ENCODE measurements around the gene GLTP.
"Not testable (repeated sequence)": the region's sequence is repeated elsewhere in the genome, so short reads cannot be mapped to it uniquely, and the experiment has no call there.

The GLTP gene

GRCh38 chr12:109899783-109900751 lies 19.7 kb upstream of the GLTP start, which contains the start of gene TCHP:
Gene TCHP (plus strand): TSS chr12:109900274. CDS start chr12:109903027, 2,753 bp downstream.
- no peaks in the 10 kb centered on the region for H3K27me3 ChIP-seq (replicated peaks; ENCODE audit: insufficient read depth, low read length)

GRCh38 chr12:109899345-109899744 lies 19.0 kb upstream of the GLTP start:
- peaks cover 29% of the 10 kb centered on the region for H3K79me2 ChIP-seq (ENCODE audit: low read length)
- H3K9me2 ChIP-seq (replicated peaks; ENCODE audit: insufficient read depth, low read length); H3K27me3 ChIP-seq (replicated peaks; ENCODE audit: insufficient read depth, low read length); H4K20me1 ChIP-seq (ENCODE audit: insufficient read depth, low read length); DNase-seq; H3F3A ChIP-seq (ENCODE audit: insufficient read depth, low read length); H3K36me3 ChIP-seq (replicated peaks; ENCODE audit: insufficient read depth, low read length); H3K27ac ChIP-seq (ENCODE audit: low read length); H3K4me1 ChIP-seq (ENCODE audit: low read length); H3K9me3 ChIP-seq (replicated peaks; ENCODE audit: insufficient read depth, low read length): not testable (repeated sequence)
- peak overlapping the region; percentile 67 for H2AFZ ChIP-seq (ENCODE audit: low read length)
- H3K4me2 ChIP-seq (ENCODE audit: low read depth, low read length): peak overlapping the region; percentile 74; the same call in 1 of the 2 replicates
- H3K9ac ChIP-seq (ENCODE audit: low read length): peak overlapping the region; percentile 84; the same call in 1 of the 2 replicates
- peak overlapping the region; percentile 81 for H3K4me3 ChIP-seq (ENCODE audit: low read length)

More at GRCh38 chr12:109899783-109900751, 19.7 kb upstream of the GLTP start, which contains the start of gene TCHP:
- H3K9me3 ChIP-seq (replicated peaks; ENCODE audit: insufficient read depth, low read length): no peaks in the 10 kb centered on the region
- H3K9ac ChIP-seq (ENCODE audit: low read length): peak within 1 kb of the TSS; percentile 84
- no peaks in the 10 kb centered on the region for H3K9me2 ChIP-seq (replicated peaks; ENCODE audit: insufficient read depth, low read length)
- H3K36me3 ChIP-seq (replicated peaks; ENCODE audit: insufficient read depth, low read length): no peaks in the 10 kb centered on the region
- DNase-seq: peak; percentile 62
- H2AFZ ChIP-seq (ENCODE audit: low read length): peak within 1 kb of the TSS; percentile 67
- peak within 1 kb of the TSS; percentile 74 for H3K4me2 ChIP-seq (ENCODE audit: low read depth, low read length)
- H3K79me2 ChIP-seq (ENCODE audit: low read length): peaks cover 29% of the 10 kb centered on the region
- peak within 1 kb of the TSS; percentile 81 for H3K4me3 ChIP-seq (ENCODE audit: low read length)
- no peak for TF ChIP-seq EZH2phosphoT487 (IDR thresholded peaks at IDR 0.05; ENCODE audit: low read length)
- no peak for TF ChIP-seq CTCF (IDR thresholded peaks at IDR 0.05; ENCODE audit: low read length)
- no peak for TF ChIP-seq EZH2 (optimal IDR thresholded peaks at IDR 0.05; ENCODE audit: low read depth, low read length)
- H4K20me1 ChIP-seq (ENCODE audit: insufficient read depth, low read length): no peaks in the 10 kb centered on the region
- peak within 1 kb of the TSS; percentile 43; the same call in 1 of the 2 replicates for H3K27ac ChIP-seq (ENCODE audit: low read length)
- no peaks in the 10 kb centered on the region for H3K4me1 ChIP-seq (ENCODE audit: low read length)
- H3F3A ChIP-seq (ENCODE audit: insufficient read depth, low read length): no peaks in the 10 kb centered on the region

- no peaks in the 10 kb centered on the region for H3K9me3 ChIP-seq (replicated peaks; ENCODE audit: insufficient read depth, low read length)
- no peak overlapping the region for H3K27ac ChIP-seq (ENCODE audit: low read length)
- no peak for DNase-seq
- H2AFZ ChIP-seq (ENCODE audit: low read length): no peak overlapping the region
- H3K9me2 ChIP-seq (replicated peaks; ENCODE audit: insufficient read depth, low read length): no peaks in the 10 kb centered on the region
- H3K4me2 ChIP-seq (ENCODE audit: low read depth, low read length): no peak overlapping the region
- H3K4me3 ChIP-seq (ENCODE audit: low read length): no peak overlapping the region
- H3K9ac ChIP-seq (ENCODE audit: low read length): no peak overlapping the region
- TF ChIP-seq EZH2 (optimal IDR thresholded peaks at IDR 0.05; ENCODE audit: low read depth, low read length) (no peak), CTCF (IDR thresholded peaks at IDR 0.05; ENCODE audit: low read length) (no peak), EZH2phosphoT487 (IDR thresholded peaks at IDR 0.05; ENCODE audit: low read length) (no peak)
- H3K27me3 ChIP-seq (replicated peaks; ENCODE audit: insufficient read depth, low read length): no peaks in the 10 kb centered on the region
- H3K36me3 ChIP-seq (replicated peaks; ENCODE audit: insufficient read depth, low read length): no peaks in the 10 kb centered on the region
- peaks cover 11% of the 10 kb centered on the region for H3K4me1 ChIP-seq (ENCODE audit: low read length)
- no peaks in the 10 kb centered on the region for H4K20me1 ChIP-seq (ENCODE audit: insufficient read depth, low read length)
- peaks cover 15% of the 10 kb centered on the region; the same call in 1 of the 2 replicates for H3F3A ChIP-seq (ENCODE audit: insufficient read depth, low read length)
- peaks cover 19% of the 10 kb centered on the region for H3K79me2 ChIP-seq (ENCODE audit: low read length)
These were observed 16.7 kb upstream of the GLTP start for GRCh38 chr12:109897029-109897428.

Measured in MM.1S (cell line).